ENCODE data around the gene GNG11. TPM values are rescaled to one million over a fixed set of nuclear protein-coding genes. Genes with fewer than 3 reads are reported as not detected.

The GNG11 gene
- total RNA-seq, 1 donor from 2014 or later, result 0.86 TPM

DNA sequence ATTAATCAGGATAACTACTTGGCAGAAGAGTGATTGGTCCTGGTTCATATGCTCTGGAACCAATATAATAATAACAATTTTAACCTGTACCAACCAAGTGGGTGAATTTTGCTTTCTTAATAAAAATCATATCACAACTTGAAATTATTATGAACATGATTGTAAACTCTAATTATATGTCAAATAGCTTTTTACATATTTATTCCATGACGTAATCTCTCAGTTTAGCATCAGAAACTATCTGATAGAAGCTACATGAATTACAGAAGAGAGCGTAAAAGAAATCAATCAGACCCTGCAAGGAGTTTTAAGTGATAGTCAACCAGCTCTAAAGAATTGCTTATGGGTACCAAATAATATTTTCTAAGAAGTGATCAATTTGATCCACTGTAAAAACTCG is 10.1 kb downstream of the GNG11 start:
- Histone ChIP-seq H3F3A (ENCODE audit: low read depth) (no peaks in the 10 kb centered on the region), H2AFZ (replicated peaks) (no peak overlapping the region), H3K4me1 (no peaks in the 10 kb centered on the region), H4K20me1 (ENCODE audit: low read depth) (no peaks in the 10 kb centered on the region), H3K79me2 (ENCODE audit: low read depth) (no peaks in the 10 kb centered on the region), H3K9ac (no peak overlapping the region), H3K9me3 (ENCODE audit: low read depth) (no peaks in the 10 kb centered on the region), H3K27ac (no peak overlapping the region), H3K27me3 (no peaks in the 10 kb centered on the region), H3K4me3 (no peak overlapping the region), H3K4me2 (no peak overlapping the region), H3K36me3 (no peaks in the 10 kb centered on the region)
- H3K4me3 Mint-ChIP-seq, result no peak overlapping the region
- DNase-seq (ENCODE audit: low spot score), result no peak
- H3K36me3 Mint-ChIP-seq, result peaks cover 1% of the 10 kb centered on the region
- H3K27ac Mint-ChIP-seq, result no peak overlapping the region
- H3K27me3 Mint-ChIP-seq (ENCODE audit: insufficient read depth, low read depth), result no peaks in the 10 kb centered on the region
- TF ChIP-seq EZH2 (IDR thresholded peaks at IDR 0.05), result no peak
- TF ChIP-seq, protein P1, sequence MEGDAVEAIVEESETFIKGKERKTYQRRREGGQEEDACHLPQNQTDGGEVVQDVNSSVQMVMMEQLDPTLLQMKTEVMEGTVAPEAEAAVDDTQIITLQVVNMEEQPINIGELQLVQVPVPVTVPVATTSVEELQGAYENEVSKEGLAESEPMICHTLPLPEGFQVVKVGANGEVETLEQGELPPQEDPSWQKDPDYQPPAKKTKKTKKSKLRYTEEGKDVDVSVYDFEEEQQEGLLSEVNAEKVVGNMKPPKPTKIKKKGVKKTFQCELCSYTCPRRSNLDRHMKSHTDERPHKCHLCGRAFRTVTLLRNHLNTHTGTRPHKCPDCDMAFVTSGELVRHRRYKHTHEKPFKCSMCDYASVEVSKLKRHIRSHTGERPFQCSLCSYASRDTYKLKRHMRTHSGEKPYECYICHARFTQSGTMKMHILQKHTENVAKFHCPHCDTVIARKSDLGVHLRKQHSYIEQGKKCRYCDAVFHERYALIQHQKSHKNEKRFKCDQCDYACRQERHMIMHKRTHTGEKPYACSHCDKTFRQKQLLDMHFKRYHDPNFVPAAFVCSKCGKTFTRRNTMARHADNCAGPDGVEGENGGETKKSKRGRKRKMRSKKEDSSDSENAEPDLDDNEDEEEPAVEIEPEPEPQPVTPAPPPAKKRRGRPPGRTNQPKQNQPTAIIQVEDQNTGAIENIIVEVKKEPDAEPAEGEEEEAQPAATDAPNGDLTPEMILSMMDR (IDR thresholded peaks at IDR 0.05), result no peak
- H3K9me3 Mint-ChIP-seq, result peaks cover 2% of the 10 kb centered on the region
- no peaks in the 10 kb centered on the region for H3K4me1 Mint-ChIP-seq

DNA sequence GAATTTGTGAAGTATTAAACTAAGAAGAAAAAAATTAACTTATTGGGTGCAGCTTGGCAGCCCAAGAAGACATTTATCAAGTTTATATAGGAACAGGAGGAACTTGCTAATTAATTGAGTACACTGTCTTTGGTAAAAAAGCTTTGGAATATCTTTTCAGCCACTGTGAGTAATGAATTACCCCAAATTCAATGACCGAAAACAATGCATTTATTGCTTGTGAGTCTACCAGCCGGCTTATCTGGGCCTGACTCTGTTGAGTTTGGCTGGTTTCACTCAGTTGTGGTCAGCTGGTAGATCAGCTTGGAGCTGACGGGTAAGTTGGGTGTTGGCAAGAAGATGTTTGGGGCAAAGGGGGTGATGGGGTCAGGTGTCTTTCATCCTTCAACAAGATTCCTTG is 11.6 kb downstream of the GNG11 start:
- TF ChIP-seq EZH2phosphoT487 (IDR thresholded peaks at IDR 0.05) (no peak), EZH2 (IDR thresholded peaks at IDR 0.05) (no peak)
- TF ChIP-seq, protein P1 (IDR thresholded peaks at IDR 0.05), result no peak
- Histone ChIP-seq H2AFZ (replicated peaks) (no peak overlapping the region), H3K36me3 (no peaks in the 10 kb centered on the region), H3F3A (ENCODE audit: low read depth) (no peaks in the 10 kb centered on the region), H3K27ac (no peak overlapping the region), H3K9me3 (ENCODE audit: low read depth) (no peaks in the 10 kb centered on the region), H3K4me3 (no peak overlapping the region), H3K4me2 (no peak overlapping the region), H3K9ac (no peak overlapping the region), H3K79me2 (ENCODE audit: low read depth) (no peaks in the 10 kb centered on the region), H3K27me3 (no peaks in the 10 kb centered on the region), H3K4me1 (no peaks in the 10 kb centered on the region), H4K20me1 (ENCODE audit: low read depth) (no peaks in the 10 kb centered on the region)
- Mint-ChIP-seq H3K4me3 (no peak overlapping the region), H3K27ac (no peak overlapping the region), H3K4me1 (no peaks in the 10 kb centered on the region), H3K9me3 (peaks cover 6% of the 10 kb centered on the region), H3K27me3 (ENCODE audit: insufficient read depth, low read depth) (no peaks in the 10 kb centered on the region), H3K36me3 (no peaks in the 10 kb centered on the region)
- DNase-seq (ENCODE audit: low spot score), result no peak

DNA sequence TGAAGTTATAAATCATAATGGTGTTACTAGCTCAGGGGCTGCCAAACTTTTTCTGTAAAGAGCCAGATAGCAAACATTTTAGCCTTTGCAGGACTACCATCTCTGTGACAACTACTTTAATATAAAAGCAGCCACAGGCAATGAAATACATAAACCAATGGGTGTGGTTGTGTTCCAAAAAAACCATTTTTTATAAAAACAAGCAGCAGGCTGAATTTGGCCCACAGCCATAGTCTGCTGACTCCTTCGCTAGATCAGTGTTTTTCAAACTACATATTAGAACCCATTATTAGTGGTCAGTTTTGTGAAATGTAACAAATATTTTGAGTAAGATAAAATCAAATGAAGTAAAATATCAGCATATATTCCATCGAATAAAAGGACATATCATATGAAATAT is 13.6 kb downstream of the GNG11 start:
- Histone ChIP-seq H3K9me3 (ENCODE audit: low read depth) (no peaks in the 10 kb centered on the region), H3F3A (ENCODE audit: low read depth) (no peaks in the 10 kb centered on the region), H3K4me1 (no peaks in the 10 kb centered on the region), H4K20me1 (ENCODE audit: low read depth) (no peaks in the 10 kb centered on the region), H3K4me3 (no peak overlapping the region), H3K9ac (no peak overlapping the region), H3K4me2 (no peak overlapping the region), H3K79me2 (ENCODE audit: low read depth) (no peaks in the 10 kb centered on the region), H2AFZ (replicated peaks) (no peak overlapping the region), H3K27me3 (no peaks in the 10 kb centered on the region), H3K36me3 (no peaks in the 10 kb centered on the region), H3K27ac (no peak overlapping the region)
- Mint-ChIP-seq H3K36me3 (no peaks in the 10 kb centered on the region), H3K4me3 (no peak overlapping the region), H3K9me3 (peaks cover 6% of the 10 kb centered on the region), H3K4me1 (peaks cover 2% of the 10 kb centered on the region), H3K27me3 (ENCODE audit: insufficient read depth, low read depth) (peaks cover 2% of the 10 kb centered on the region), H3K27ac (no peak overlapping the region)
- no peak for TF ChIP-seq EZH2 (IDR thresholded peaks at IDR 0.05)
- TF ChIP-seq, protein P1 (IDR thresholded peaks at IDR 0.05), result no peak
- TF ChIP-seq EZH2phosphoT487 (IDR thresholded peaks at IDR 0.05), result no peak
- DNase-seq (ENCODE audit: low spot score), result no peak

DNA sequence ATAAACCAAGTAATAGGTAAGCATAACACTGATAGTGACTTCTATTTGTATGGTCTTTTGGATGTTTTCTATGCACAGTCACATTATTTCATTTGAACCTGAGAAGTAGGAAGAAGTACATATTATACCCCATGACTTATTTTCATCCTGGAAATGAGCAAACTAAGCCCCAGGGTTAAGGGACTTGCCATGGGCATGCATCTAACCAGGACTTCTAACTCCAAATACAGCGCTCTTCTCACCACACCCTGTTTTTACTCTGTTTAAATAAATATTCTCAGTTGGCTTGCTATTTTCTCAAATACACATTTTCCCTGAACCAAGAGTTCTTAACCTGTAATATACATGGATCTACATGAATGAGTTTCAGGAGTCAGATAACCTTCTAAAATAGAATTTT is 16.3 kb downstream of the GNG11 start:
- peaks cover 2% of the 10 kb centered on the region for H3K4me1 Mint-ChIP-seq
- H3K36me3 Mint-ChIP-seq, result no peaks in the 10 kb centered on the region
- no peak for DNase-seq (ENCODE audit: low spot score)
- H2AFZ ChIP-seq (replicated peaks), result no peak overlapping the region
- H3K4me2 ChIP-seq, result no peak overlapping the region
- H3K9me3 Mint-ChIP-seq, result peaks cover 6% of the 10 kb centered on the region
- no peak overlapping the region for H3K27ac Mint-ChIP-seq
- H3K27ac ChIP-seq, result no peak overlapping the region
- H3K27me3 ChIP-seq, result no peaks in the 10 kb centered on the region
- H4K20me1 ChIP-seq (ENCODE audit: low read depth), result no peaks in the 10 kb centered on the region
- H3F3A ChIP-seq (ENCODE audit: low read depth), result no peaks in the 10 kb centered on the region
- H3K4me1 ChIP-seq, result no peaks in the 10 kb centered on the region
- no peak overlapping the region for H3K4me3 Mint-ChIP-seq
- TF ChIP-seq EZH2 (IDR thresholded peaks at IDR 0.05) (no peak), EZH2phosphoT487 (IDR thresholded peaks at IDR 0.05) (no peak)
- TF ChIP-seq, protein P1 (IDR thresholded peaks at IDR 0.05), result no peak
- H3K79me2 ChIP-seq (ENCODE audit: low read depth), result no peaks in the 10 kb centered on the region
- H3K27me3 Mint-ChIP-seq (ENCODE audit: insufficient read depth, low read depth), result peaks cover 3% of the 10 kb centered on the region
- no peak overlapping the region for H3K4me3 ChIP-seq
- H3K9ac ChIP-seq, result no peak overlapping the region
- no peaks in the 10 kb centered on the region for H3K36me3 ChIP-seq
- no peaks in the 10 kb centered on the region for H3K9me3 ChIP-seq (ENCODE audit: low read depth)

Measured in neural progenitor cell (in vitro differentiated cells).